Skeletal muscle tissue (tissue), 4 donors: ENCODE data around the gene MYL9. TPM values are rescaled to one million over a fixed set of nuclear protein-coding genes. Genes with fewer than 3 reads are reported as not detected.

Experiments
- H3K27ac ChIP-seq: one replicate; pipeline ENCODE4 v1.7.0; 2013; ENCODE audit warnings: mild to moderate bottlenecking, low read depth, low read length, inconsistent platforms
- H3K27me3 ChIP-seq, 3 donors: one replicate each; pipeline ENCODE4 v1.7.0; 2013; ENCODE audit warnings: low read length in 3 of 3; ENCODE audit not compliant: control insufficient read depth in 3 of 3, insufficient read depth in 3 of 3
- H3K36me3 ChIP-seq, 3 donors: one replicate each; pipeline ENCODE4 v1.7.0; 2013; ENCODE audit warnings: low read length in 3 of 3; ENCODE audit not compliant: control insufficient read depth in 3 of 3, insufficient read depth in 3 of 3
- H3K4me1 ChIP-seq, 3 donors: one replicate each; pipeline ENCODE4 v1.7.0; 2013; ENCODE audit warnings: low read length in 3 of 3, mild to moderate bottlenecking in 3 of 3; ENCODE audit not compliant: control insufficient read depth in 3 of 3, insufficient read depth in 3 of 3
- H3K4me3 ChIP-seq, 3 donors: one replicate each; pipeline ENCODE4 v1.7.0; 2013; ENCODE audit warnings: low read length in 3 of 3
- H3K9ac ChIP-seq, 3 donors: one replicate each; pipeline ENCODE4 v1.7.0; 2013; ENCODE audit warnings: low read length in 3 of 3, mild to moderate bottlenecking in 3 of 3, moderate library complexity in 2 of 3, low read depth in 1 of 3
- H3K9me3 ChIP-seq, 3 donors: one replicate each; pipeline ENCODE4 v1.7.0; 2013; ENCODE audit warnings: low read length in 3 of 3; ENCODE audit not compliant: control insufficient read depth in 3 of 3
- total RNA-seq: library from RNA; depleted of rRNA; stranded (reverse); fragments of >200 nt; gene quantifications from one replicate; pipeline ENCODE4 v1.2.3, GENCODE V29; 2014
- donor health status: Osteomylitis.

MYL9 gene
- total RNA-seq, 1 donor from 2014 or later = 5.7 TPM

- Histone ChIP-seq H3K36me3 (peaks cover 49 to 56% (median 50%) of the 10 kb centered on the region in 3 donors), H3K27ac (no peak overlapping the region), H3K27me3 (no peaks in the 10 kb centered on the region), H3K4me3 (no peak overlapping the region), H3K9me3 (no peaks in the 10 kb centered on the region), H3K9ac (no peak overlapping the region), H3K4me1 (peaks cover 0 to 3% (median 0%) of the 10 kb centered on the region in 3 donors)
These were observed 15.5 kb upstream of the MYL9 start for GRCh38 chr20:36525620-36526365.

GRCh38 chr20:36526521-36527011, 14.8 kb upstream of the MYL9 start:
- Histone ChIP-seq H3K36me3 (peaks cover 48 to 52% (median 49%) of the 10 kb centered on the region in 3 donors), H3K4me3 (no peak overlapping the region), H3K27ac (no peak overlapping the region), H3K9me3 (no peaks in the 10 kb centered on the region), H3K4me1 (peaks cover 0 to 3% (median 0%) of the 10 kb centered on the region in 3 donors), H3K27me3 (no peaks in the 10 kb centered on the region), H3K9ac (no peak overlapping the region)

GRCh38 chr20:36527331-36528125, 13.8 kb upstream of the MYL9 start:
- no peak overlapping the region for H3K4me3 ChIP-seq
- H3K27ac ChIP-seq = no peak overlapping the region
- no peak overlapping the region for H3K9ac ChIP-seq
- peaks cover 44 to 48% (median 44%) of the 10 kb centered on the region in 3 donors for H3K36me3 ChIP-seq
- H3K27me3 ChIP-seq = no peaks in the 10 kb centered on the region
- no peaks in the 10 kb centered on the region for H3K9me3 ChIP-seq
- H3K4me1 ChIP-seq = peaks cover 0 to 3% (median 0%) of the 10 kb centered on the region in 3 donors

- Histone ChIP-seq H3K27me3 (no peaks in the 10 kb centered on the region), H3K4me3 (no peak overlapping the region), H3K9ac (no peak overlapping the region), H3K4me1 (no peaks in the 10 kb centered on the region), H3K27ac (no peak overlapping the region), H3K36me3 (peaks cover 40 to 43% (median 42%) of the 10 kb centered on the region in 3 donors), H3K9me3 (no peaks in the 10 kb centered on the region)
These were observed 13.0 kb upstream of the MYL9 start for GRCh38 chr20:36528176-36528874.

GRCh38 chr20:36528875-36529417, 12.4 kb upstream of the MYL9 start:
- Histone ChIP-seq H3K27me3 (no peaks in the 10 kb centered on the region), H3K4me3 (no peak overlapping the region), H3K27ac (no peak overlapping the region), H3K36me3 (peaks cover 38 to 40% (median 39%) of the 10 kb centered on the region in 3 donors), H3K9ac (no peak overlapping the region), H3K4me1 (no peaks in the 10 kb centered on the region), H3K9me3 (no peaks in the 10 kb centered on the region)

- Histone ChIP-seq H3K4me3 (no peak overlapping the region), H3K4me1 (no peaks in the 10 kb centered on the region), H3K9ac (no peak overlapping the region), H3K9me3 (no peaks in the 10 kb centered on the region), H3K27ac (no peak overlapping the region), H3K27me3 (no peaks in the 10 kb centered on the region), H3K36me3 (peaks cover 8 to 13% (median 11%) of the 10 kb centered on the region in 3 donors)
These were observed 8.9 kb upstream of the MYL9 start for GRCh38 chr20:36532388-36532787.

GRCh38 chr20:36532822-36533221, 8.5 kb upstream of the MYL9 start:
- H3K4me1 ChIP-seq = no peaks in the 10 kb centered on the region
- H3K36me3 ChIP-seq = peaks cover 4 to 9% (median 9%) of the 10 kb centered on the region in 3 donors
- no peaks in the 10 kb centered on the region for H3K9me3 ChIP-seq
- H3K27me3 ChIP-seq = no peaks in the 10 kb centered on the region
- H3K27ac ChIP-seq = no peak overlapping the region
- no peak overlapping the region for H3K9ac ChIP-seq
- H3K4me3 ChIP-seq = no peak overlapping the region

- peaks cover 0 to 6% (median 0%) of the 10 kb centered on the region in 3 donors for H3K27me3 ChIP-seq
- peaks cover 7 to 14% (median 14%) of the 10 kb centered on the region in 3 donors for H3K4me1 ChIP-seq
- no peaks in the 10 kb centered on the region for H3K9me3 ChIP-seq
- H3K4me3 ChIP-seq = no peak overlapping the region
- H3K27ac ChIP-seq = peak overlapping the region; percentile 62
- no peak overlapping the region for H3K9ac ChIP-seq
- no peaks in the 10 kb centered on the region for H3K36me3 ChIP-seq
These were observed 3.1 kb upstream of the MYL9 start for GRCh38 chr20:36538026-36538722.
